IMR-90 (cell line): ENCODE measurements around the gene AGAP2.

Source experiments
- CHD1 ChIP-seq: IDR thresholded peaks from 2 replicates; pipeline ENCODE4 v1.6.1; 2012; ENCODE audit warnings: low read depth, low read length, improper control_type of control experiment
- MXI1 ChIP-seq: IDR thresholded peaks from 2 replicates; pipeline ENCODE4 v1.6.1; 2012; ENCODE audit warnings: low read depth, mild to moderate bottlenecking, low read length, moderate library complexity, borderline replicate concordance
- POLR2A ChIP-seq: IDR thresholded peaks from 2 replicates; pipeline ENCODE4 v1.6.1; 2012; ENCODE audit warnings: mild to moderate bottlenecking, low read depth, low read length
- RFX5 ChIP-seq: IDR thresholded peaks from 2 replicates; pipeline ENCODE4 v1.8.0; 2012; ENCODE audit warnings: low read depth, mild to moderate bottlenecking, low read length, moderate library complexity
- USF2 ChIP-seq: fragments of 150-350 bp; IDR thresholded peaks from 2 replicates; pipeline ENCODE4 v1.6.1; 2017; ENCODE audit warnings: mild to moderate bottlenecking, antibody characterized with exemption, low read length, low read depth
- TF ChIP-seq, protein P1 (sequence below): conservative IDR thresholded peaks from 2 replicates; pipeline ENCODE4 v1.5.1; 2012; ENCODE audit warnings: mild to moderate bottlenecking, low read depth, low read length, improper control_type of control experiment

DNA sequence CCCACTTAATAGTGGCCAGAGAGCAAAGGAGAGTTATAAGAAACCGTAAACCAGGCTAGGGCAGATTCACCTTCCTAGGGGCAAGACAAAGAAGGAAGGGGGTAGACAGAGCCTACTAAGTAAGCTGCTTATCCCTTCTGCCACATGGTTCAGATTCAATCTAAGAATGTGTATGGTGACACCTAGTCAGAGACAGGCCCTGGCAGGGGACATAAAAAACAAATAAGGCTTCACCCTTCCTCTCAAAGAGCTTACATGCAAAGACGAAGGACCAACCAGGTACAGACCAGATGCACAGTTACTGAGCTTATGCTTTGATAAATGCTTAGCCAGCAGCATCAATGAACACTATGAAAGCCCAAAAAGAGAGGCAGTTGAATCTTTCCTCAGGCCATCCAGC lies 23.9 kb upstream of the AGAP2 start:
- TF ChIP-seq POLR2A (no peak), CHD1 (no peak), USF2 (no peak), MXI1 (no peak), RFX5 (no peak)
- TF ChIP-seq, protein P1, sequence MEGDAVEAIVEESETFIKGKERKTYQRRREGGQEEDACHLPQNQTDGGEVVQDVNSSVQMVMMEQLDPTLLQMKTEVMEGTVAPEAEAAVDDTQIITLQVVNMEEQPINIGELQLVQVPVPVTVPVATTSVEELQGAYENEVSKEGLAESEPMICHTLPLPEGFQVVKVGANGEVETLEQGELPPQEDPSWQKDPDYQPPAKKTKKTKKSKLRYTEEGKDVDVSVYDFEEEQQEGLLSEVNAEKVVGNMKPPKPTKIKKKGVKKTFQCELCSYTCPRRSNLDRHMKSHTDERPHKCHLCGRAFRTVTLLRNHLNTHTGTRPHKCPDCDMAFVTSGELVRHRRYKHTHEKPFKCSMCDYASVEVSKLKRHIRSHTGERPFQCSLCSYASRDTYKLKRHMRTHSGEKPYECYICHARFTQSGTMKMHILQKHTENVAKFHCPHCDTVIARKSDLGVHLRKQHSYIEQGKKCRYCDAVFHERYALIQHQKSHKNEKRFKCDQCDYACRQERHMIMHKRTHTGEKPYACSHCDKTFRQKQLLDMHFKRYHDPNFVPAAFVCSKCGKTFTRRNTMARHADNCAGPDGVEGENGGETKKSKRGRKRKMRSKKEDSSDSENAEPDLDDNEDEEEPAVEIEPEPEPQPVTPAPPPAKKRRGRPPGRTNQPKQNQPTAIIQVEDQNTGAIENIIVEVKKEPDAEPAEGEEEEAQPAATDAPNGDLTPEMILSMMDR: no peak
